HEK293 (cell line): Measurements from ENCODE around the gene ADGRB3.

Source experiments
- CTCF ChIP-seq: fragments of 450-650 bp; formaldehyde crosslinking; IDR thresholded peaks from 2 replicates; pipeline ENCODE4 v1.5.1; 2016; ENCODE audit warnings: missing biosample characterization, missing genetic modification characterization
- ZNF18 ChIP-seq: fragments of 450-650 bp; formaldehyde crosslinking; IDR thresholded peaks from 2 replicates; pipeline ENCODE4 v1.5.1; 2016; ENCODE audit warnings: missing biosample characterization, missing genetic modification characterization

GRCh38 chr6:68875403-68875802 is 240.3 kb downstream of the ADGRB3 start:
- TF ChIP-seq ZNF18 (tag by site-specific recombination) (no peak), CTCF (tag by site-specific recombination) (no peak)
